Measurements from ENCODE around the gene EFCAB14. TPM values are rescaled to one million over a fixed set of nuclear protein-coding genes. Genes with fewer than 3 reads are reported as not detected.

The EFCAB14 gene
- total and polyA plus RNA-seq, 2 of the 8 experiments (the other 6 are each of a cell fraction or from before 2014, with no cell fraction given): 19.4 to 40.4 TPM

- TF ChIP-seq RAD21 (IDR thresholded peaks at IDR 0.05 in 1 of 2, conservative IDR thresholded peaks at IDR 0.05 in 1 of 2; ENCODE audit: low read depth in 2 of 2, low read length in 2 of 2): no peak
- no peak for TF ChIP-seq EZH2 (IDR thresholded peaks at IDR 0.05; ENCODE audit: low read depth, low read length, severe bottlenecking)
- TF ChIP-seq ATF3 (IDR thresholded peaks at IDR 0.05; ENCODE audit: insufficient read depth, low read depth, low read length): no peak
- TF ChIP-seq NANOG (IDR thresholded peaks at IDR 0.05; ENCODE audit: insufficient read depth, low read depth, low read length, poor library complexity, severe bottlenecking): no peak
- TF ChIP-seq CHD2 (IDR thresholded peaks at IDR 0.05; ENCODE audit: low read length): no peak
Measured at GRCh38 chr1:46760558-46761166, 41.7 kb upstream of the EFCAB14 start (continued).
